ENCODE data around the gene TYMP. TPM values are rescaled to one million over a fixed set of nuclear protein-coding genes. Genes with fewer than 3 reads are reported as not detected.

TYMP gene
- total and polyA plus RNA-seq, 3 donors from 2014 or later: 12.5 to 25.9 (median 15.4) TPM

DNA sequence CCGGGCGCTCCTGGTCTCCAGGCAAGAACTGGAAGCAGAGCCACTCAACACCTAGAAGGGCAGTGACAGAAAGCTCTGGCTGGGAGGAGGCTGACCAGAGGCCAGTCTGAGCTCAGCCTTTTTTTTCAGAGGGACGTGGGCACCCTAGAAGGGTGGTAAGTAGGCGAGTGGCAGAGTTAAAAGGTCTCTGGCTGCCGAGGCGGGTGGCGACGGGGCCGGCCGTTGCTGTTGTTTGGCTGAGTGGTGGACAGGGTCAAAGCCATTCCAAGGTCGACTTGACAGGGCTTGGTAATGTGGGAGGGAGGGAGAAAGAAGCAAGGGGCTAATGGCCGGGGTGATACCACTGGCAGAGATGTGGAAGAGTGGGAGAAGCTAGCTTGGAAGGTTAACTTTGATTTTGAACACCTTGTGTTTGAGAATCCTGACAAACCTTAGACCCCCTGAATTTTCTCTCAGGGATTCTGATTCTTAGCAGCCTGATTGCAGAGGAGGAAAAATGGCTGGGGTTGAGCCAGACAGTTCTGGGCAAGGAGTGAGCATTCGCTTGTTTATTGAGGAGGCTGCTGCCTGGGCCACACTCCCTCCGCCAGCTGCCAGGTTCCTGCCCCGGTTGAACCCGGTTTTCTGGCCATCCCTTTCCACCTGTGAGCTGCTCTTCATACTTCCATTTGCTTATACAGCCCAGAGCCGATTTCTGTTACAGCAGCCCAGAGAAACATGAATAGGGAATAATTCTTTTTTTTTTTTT lies 33.8 kb upstream of the TYMP start:
- DNase-seq: no peak
- Histone ChIP-seq H3K4me3 (peak overlapping the region; percentile 49 to 65), H3K27ac (peak overlapping the region in 1 of 2 donors; percentile 15), H3K9me3 (no peaks in the 10 kb centered on the region), H3K4me1 (peaks cover 9% of the 10 kb centered on the region), H3K27me3 (no peaks in the 10 kb centered on the region), H3K36me3 (ENCODE audit: low read depth, missing control alignments) (no peaks in the 10 kb centered on the region)
- no peak for TF ChIP-seq POLR2A (IDR thresholded peaks at IDR 0.05)
- TF ChIP-seq, protein P1, sequence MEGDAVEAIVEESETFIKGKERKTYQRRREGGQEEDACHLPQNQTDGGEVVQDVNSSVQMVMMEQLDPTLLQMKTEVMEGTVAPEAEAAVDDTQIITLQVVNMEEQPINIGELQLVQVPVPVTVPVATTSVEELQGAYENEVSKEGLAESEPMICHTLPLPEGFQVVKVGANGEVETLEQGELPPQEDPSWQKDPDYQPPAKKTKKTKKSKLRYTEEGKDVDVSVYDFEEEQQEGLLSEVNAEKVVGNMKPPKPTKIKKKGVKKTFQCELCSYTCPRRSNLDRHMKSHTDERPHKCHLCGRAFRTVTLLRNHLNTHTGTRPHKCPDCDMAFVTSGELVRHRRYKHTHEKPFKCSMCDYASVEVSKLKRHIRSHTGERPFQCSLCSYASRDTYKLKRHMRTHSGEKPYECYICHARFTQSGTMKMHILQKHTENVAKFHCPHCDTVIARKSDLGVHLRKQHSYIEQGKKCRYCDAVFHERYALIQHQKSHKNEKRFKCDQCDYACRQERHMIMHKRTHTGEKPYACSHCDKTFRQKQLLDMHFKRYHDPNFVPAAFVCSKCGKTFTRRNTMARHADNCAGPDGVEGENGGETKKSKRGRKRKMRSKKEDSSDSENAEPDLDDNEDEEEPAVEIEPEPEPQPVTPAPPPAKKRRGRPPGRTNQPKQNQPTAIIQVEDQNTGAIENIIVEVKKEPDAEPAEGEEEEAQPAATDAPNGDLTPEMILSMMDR (IDR thresholded peaks at IDR 0.05): no peak
- intact Hi-C loops (cut with DNase I; ENCODE audit: low total_unique reads): no loop called here
- WGBS, 2 donors: 15 to 19% methylated on average over 17 of the region's 17 CpGs

DNA sequence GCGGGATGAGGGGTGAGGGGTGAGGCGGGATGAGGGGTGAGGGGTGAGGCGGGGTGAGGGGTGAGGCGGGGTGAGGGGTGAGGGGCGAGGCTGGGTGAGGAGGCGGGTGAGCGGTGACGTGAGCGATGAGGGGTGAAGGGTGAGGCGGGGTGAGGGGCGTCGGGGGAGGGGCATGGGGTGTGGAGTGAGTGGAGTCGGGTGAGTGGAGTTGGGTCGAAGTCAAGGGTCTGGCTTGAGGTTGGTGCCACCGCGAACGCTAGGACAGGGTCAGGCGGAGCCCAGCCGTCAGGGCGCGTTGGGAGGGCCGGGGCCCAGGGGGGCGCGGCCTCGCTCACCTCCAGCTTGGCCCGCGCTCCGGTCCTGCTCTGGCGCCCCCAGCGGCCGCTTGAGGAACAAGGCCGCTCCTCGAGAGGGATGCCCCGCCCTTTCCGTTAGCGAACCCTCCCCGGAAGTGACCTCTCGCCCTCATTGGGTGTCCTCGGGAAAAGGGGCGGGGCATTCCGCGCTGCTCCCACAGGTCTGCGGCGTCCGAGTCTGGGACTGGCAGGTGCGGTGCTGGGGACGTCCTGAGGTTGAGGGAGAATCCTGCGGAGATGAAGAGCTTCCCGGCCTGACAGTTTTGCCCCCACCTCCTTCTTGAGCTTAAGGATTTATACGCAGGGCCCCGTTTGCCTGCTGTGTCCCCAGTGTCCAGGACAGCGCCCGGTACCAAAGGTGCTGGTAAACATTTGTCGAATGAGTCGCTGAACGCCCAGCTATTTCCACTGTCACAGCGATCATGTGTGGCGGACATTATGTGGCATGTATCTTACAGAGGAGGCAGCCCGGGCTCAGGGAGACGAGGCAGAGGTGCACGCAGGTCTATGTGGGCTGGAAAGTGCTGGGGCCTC lies 33.0 kb upstream of the TYMP start, which contains the start of gene SYCE3:
TSS of gene SYCE3 (minus strand) at position 397 of the 890 bp plus-strand sequence. CDS start 6,514 bp downstream, outside the sequence.
- Histone ChIP-seq H3K27me3 (no peaks in the 10 kb centered on the region), H3K36me3 (ENCODE audit: low read depth, missing control alignments) (no peaks in the 10 kb centered on the region), H3K4me1 (peaks cover 9% of the 10 kb centered on the region), H3K9me3 (no peaks in the 10 kb centered on the region), H3K27ac (peak within 1 kb of the TSS in 1 of 2 donors; percentile 15), H3K4me3 (peak within 1 kb of the TSS; percentile 49 to 65)
- peak; percentile 98 for DNase-seq
- WGBS, 2 donors: 1 to 4% methylated on average over 53 of the region's 61 CpGs
- TF ChIP-seq POLR2A (IDR thresholded peaks at IDR 0.05): peak; percentile 27
- TF ChIP-seq, protein P1 (IDR thresholded peaks at IDR 0.05): peak; percentile 83 to 98 (median 91)
- intact Hi-C loops (cut with DNase I; ENCODE audit: low total_unique reads): no loop called here

DNA sequence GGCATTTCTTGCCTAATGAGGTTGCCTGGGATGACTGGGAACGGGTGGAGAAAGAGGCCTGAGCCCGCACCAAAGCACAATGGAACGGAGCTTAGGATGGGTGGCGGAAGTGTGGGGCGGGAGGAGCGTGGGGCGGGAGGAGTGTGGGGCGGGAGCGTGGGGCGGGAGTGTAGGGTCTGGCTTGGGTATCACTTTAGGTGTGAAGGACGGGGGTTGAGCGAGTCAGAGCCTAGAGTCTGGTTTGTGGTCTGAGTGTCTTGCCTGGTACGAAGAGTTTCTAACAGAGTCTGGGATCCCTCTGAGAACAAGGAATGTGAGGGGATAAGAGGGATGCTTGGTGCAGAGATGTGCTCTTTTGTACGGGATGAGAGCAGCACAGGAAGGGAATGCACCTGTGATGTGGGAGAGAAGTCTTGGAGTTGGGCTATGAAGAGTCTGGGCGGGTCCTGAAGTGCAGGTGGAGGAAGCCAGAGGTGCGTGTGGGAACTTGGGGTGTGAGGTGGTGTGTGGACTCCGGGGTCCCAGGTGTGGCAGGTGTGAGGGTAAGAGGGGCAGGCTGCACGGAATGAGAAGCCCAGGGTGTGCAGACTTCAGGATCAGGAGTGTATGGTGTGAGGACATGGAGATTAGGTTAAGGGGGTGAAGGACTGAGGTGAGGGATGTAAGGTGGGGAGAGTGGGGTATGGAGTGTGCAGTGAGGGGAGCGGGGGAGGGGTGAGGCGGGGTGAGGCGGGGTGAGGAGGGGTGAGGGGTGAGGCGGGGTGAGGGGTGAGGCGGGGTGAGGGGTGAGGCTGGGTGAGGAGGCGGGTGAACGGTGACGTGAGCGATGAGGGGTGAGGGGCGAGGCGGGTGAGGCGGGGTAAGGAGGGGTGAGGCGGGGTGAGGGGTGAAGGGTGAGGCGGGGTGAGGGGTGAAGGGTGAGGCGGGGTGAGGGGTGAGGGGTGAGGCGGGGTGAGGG lies 31.9 kb upstream of the TYMP start:
- TF ChIP-seq POLR2A (IDR thresholded peaks at IDR 0.05): no peak
- TF ChIP-seq, protein P1 (IDR thresholded peaks at IDR 0.05): no peak
- no peaks in the 10 kb centered on the region for H3K36me3 ChIP-seq (ENCODE audit: low read depth, missing control alignments)
- H3K9me3 ChIP-seq: no peaks in the 10 kb centered on the region
- H3K4me3 ChIP-seq: no peak overlapping the region
- H3K4me1 ChIP-seq: peaks cover 9% of the 10 kb centered on the region
- 37 to 63% methylated on average over 18 of the region's 34 CpGs for WGBS, 2 donors
- intact Hi-C loops (cut with DNase I; ENCODE audit: low total_unique reads): no loop called here
- H3K27ac ChIP-seq: no peak overlapping the region
- H3K27me3 ChIP-seq: no peaks in the 10 kb centered on the region
- DNase-seq: no peak

DNA sequence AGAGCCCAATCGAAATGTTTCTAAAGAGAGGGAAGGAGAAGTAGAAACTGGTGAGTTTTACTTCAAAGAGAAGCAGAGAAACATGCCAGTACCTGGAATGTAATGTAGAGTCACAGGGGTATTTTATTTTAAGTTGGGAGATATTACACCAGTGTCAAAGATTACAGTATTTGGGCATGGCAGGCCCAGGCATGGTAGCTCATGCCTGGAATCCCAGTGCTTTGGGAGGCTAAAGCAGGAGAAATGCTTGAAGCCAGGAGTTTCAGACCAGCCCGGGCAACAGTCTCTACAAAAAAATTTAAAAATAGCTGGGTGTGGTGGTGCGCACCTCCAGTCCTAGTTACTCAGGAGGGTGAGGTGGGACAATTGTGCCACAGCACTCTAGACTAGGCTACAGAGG lies 30.2 kb upstream of the TYMP start:
- no peak overlapping the region for H3K27ac ChIP-seq
- H3K4me3 ChIP-seq: no peak overlapping the region
- no peaks in the 10 kb centered on the region for H3K36me3 ChIP-seq (ENCODE audit: low read depth, missing control alignments)
- no peaks in the 10 kb centered on the region for H3K27me3 ChIP-seq
- WGBS, 2 donors: 83 to 94% methylated on average over 3 of the region's 3 CpGs
- DNase-seq: no peak
- H3K9me3 ChIP-seq: no peaks in the 10 kb centered on the region
- H3K4me1 ChIP-seq: peaks cover 9% of the 10 kb centered on the region
- intact Hi-C loops (cut with DNase I; ENCODE audit: low total_unique reads): no loop called here
- no peak for TF ChIP-seq POLR2A (IDR thresholded peaks at IDR 0.05)

Data from testis (tissue), 3 donors.